CD4-positive, alpha-beta T cell treated with Interleukin-4 for 4 hours (primary cell): ENCODE measurements around the gene GLIS1.

Source experiments
- DNase-seq: peaks from one replicate; pipeline ENCODE4 v3.0.0-alpha.2; 2020

Gene GLIS1

GRCh38 chr1:53575141-53575954 is 163.6 kb downstream of the GLIS1 start:
- no peak for DNase-seq

- DNase-seq = no peak
These were observed 164.3 kb downstream of the GLIS1 start for GRCh38 chr1:53574621-53575020.

- no peak for DNase-seq
These were observed 165.0 kb downstream of the GLIS1 start for GRCh38 chr1:53573931-53574330.

- DNase-seq = no peak
These were observed 165.4 kb downstream of the GLIS1 start for GRCh38 chr1:53573522-53573921.

GRCh38 chr1:53572815-53573173 is 166.2 kb downstream of the GLIS1 start:
- no peak for DNase-seq

GRCh38 chr1:53572065-53572814 is 166.7 kb downstream of the GLIS1 start:
- DNase-seq = no peak

GRCh38 chr1:53568540-53568939 is 170.4 kb downstream of the GLIS1 start:
- no peak for DNase-seq

- no peak for DNase-seq
These were observed 171.1 kb downstream of the GLIS1 start for GRCh38 chr1:53567851-53568250.

- no peak for DNase-seq
These were observed 171.5 kb downstream of the GLIS1 start for GRCh38 chr1:53567450-53567849.

GRCh38 chr1:53563611-53564010 is 175.4 kb downstream of the GLIS1 start:
- no peak for DNase-seq

- no peak for DNase-seq
These were observed 176.0 kb downstream of the GLIS1 start for GRCh38 chr1:53562981-53563379.

- peak; percentile 33 for DNase-seq
These were observed 176.5 kb downstream of the GLIS1 start for GRCh38 chr1:53562291-53562980.

- no peak for DNase-seq
These were observed 177.4 kb downstream of the GLIS1 start for GRCh38 chr1:53561503-53562105.

- DNase-seq = no peak
These were observed 178.1 kb downstream of the GLIS1 start for GRCh38 chr1:53560581-53561502.

- no peak for DNase-seq
These were observed 178.9 kb downstream of the GLIS1 start for GRCh38 chr1:53559854-53560580.

- DNase-seq = no peak
These were observed 179.6 kb downstream of the GLIS1 start for GRCh38 chr1:53559391-53559815.

- no peak for DNase-seq
These were observed 180.1 kb downstream of the GLIS1 start for GRCh38 chr1:53558739-53559315.

- DNase-seq = no peak
These were observed 180.9 kb downstream of the GLIS1 start for GRCh38 chr1:53557830-53558738.

GRCh38 chr1:53557369-53557768 is 181.6 kb downstream of the GLIS1 start:
- DNase-seq = no peak

- no peak for DNase-seq
These were observed 182.2 kb downstream of the GLIS1 start for GRCh38 chr1:53556657-53557227.
